DOHH2 (cell line): ENCODE results near the gene ZDHHC16.
"Not testable (repeated sequence)": the region's sequence is repeated elsewhere in the genome, so short reads cannot be mapped to it uniquely, and the experiment has no call there.

Source experiments
- H3F3A ChIP-seq: fragments of 200-600 bp; sonication (generic), shearing (Covaris generic); 2 replicates; pipeline ENCODE4 v1.6.0; 2016; ENCODE audit warnings: antibody characterized with exemption, mild to moderate bottlenecking; ENCODE audit not compliant: control insufficient read depth, insufficient read depth
- H3K27ac ChIP-seq: fragments of 200-600 bp; sonication (generic); 2 replicates; pipeline ENCODE4 v1.5.1; 2014; ENCODE audit warnings: low read depth, mild to moderate bottlenecking, low read length, moderate library complexity
- H3K27me3 ChIP-seq: fragments of 200-600 bp; sonication (generic); 2 replicates; pipeline ENCODE4 v1.6.1; 2014; ENCODE audit warnings: mild to moderate bottlenecking, low read length, mixed read lengths; ENCODE audit not compliant: control insufficient read depth
- H3K36me3 ChIP-seq: fragments of 200-600 bp; sonication (generic); 2 replicates; pipeline ENCODE4 v1.6.1; 2014; ENCODE audit warnings: mild to moderate bottlenecking, low read length, moderate library complexity, mixed read lengths; ENCODE audit not compliant: control insufficient read depth
- H3K4me1 ChIP-seq: fragments of 200-600 bp; sonication (generic); 2 replicates; pipeline ENCODE4 v1.6.1; 2014; ENCODE audit warnings: mild to moderate bottlenecking, low read length, mixed read lengths; ENCODE audit not compliant: control insufficient read depth
- H3K4me2 ChIP-seq: fragments of 200-600 bp; sonication (generic); 2 replicates; pipeline ENCODE4 v1.6.0; 2014; ENCODE audit warnings: mild to moderate bottlenecking, low read length, moderate library complexity
- H3K4me3 ChIP-seq: fragments of 200-600 bp; sonication (generic); 2 replicates; pipeline ENCODE4 v1.5.1; 2014; ENCODE audit warnings: mild to moderate bottlenecking, low read length, mixed read lengths
- H3K79me2 ChIP-seq: fragments of 200-600 bp; sonication (generic); 2 replicates; pipeline ENCODE4 v1.6.1; 2014; ENCODE audit warnings: mild to moderate bottlenecking, low read length, mixed read lengths; ENCODE audit not compliant: control insufficient read depth
- H3K9me2 ChIP-seq: fragments of 200-600 bp; sonication (generic); replicated peaks from 2 replicates; pipeline ENCODE4 v1.6.1; 2014; ENCODE audit warnings: mild to moderate bottlenecking, low read length, mixed read lengths; ENCODE audit not compliant: control insufficient read depth
- H3K9me3 ChIP-seq: fragments of 200-600 bp; sonication (generic); 2 replicates; pipeline ENCODE4 v1.6.1; 2014; ENCODE audit warnings: antibody characterized with exemption, low read length, mixed read lengths; ENCODE audit not compliant: control insufficient read depth, insufficient read depth
- H4K20me1 ChIP-seq: fragments of 200-600 bp; sonication (generic); 2 replicates; pipeline ENCODE4 v1.6.0; 2014; ENCODE audit warnings: low read depth, mild to moderate bottlenecking, antibody characterized with exemption, low read length, moderate library complexity; ENCODE audit not compliant: control insufficient read depth, insufficient read depth
- EZH2phosphoT487 ChIP-seq: fragments of 200-600 bp; sonication (generic); IDR thresholded peaks from 2 replicates; pipeline ENCODE4 v1.6.1; 2017; ENCODE audit warnings: borderline replicate concordance, mild to moderate bottlenecking, antibody characterized with exemption, low read length, moderate library complexity, mixed read lengths
- TF ChIP-seq, protein P1 (sequence below): fragments of 200-600 bp; sonication (generic); IDR thresholded peaks from one replicate; pipeline ENCODE4 v1.5.1; 2014; ENCODE audit warnings: antibody characterized with exemption, mild to moderate bottlenecking, low read depth, low read length; ENCODE audit not compliant: poor library complexity, severe bottlenecking

Gene ZDHHC16

DNA sequence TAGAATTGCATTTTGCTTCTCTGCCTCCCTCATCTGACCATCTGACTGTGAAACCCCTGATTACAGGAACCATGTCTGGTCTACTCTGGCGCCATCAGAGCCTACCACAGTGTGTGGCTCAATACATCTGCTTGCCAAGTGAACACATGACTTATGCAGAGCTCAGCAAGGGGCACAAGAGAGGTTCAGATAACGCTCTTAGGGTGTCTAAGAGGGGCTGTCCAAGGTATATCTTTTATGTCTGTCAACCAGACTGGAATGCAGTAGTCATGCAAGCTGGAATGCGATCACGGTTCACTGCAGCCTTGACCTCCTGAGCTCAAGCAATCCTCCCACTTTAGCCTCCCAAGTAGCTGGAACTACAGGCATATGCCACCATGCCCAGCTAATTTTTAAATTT is 34.6 kb upstream of the ZDHHC16 start:
- Histone ChIP-seq H3K79me2 (no peaks in the 10 kb centered on the region), H3K9me2 (no peaks in the 10 kb centered on the region), H3K4me3 (no peak overlapping the region), H3K27me3 (no peaks in the 10 kb centered on the region), H4K20me1 (no peaks in the 10 kb centered on the region), H3K4me2 (no peak overlapping the region), H3K4me1 (peaks cover 23% of the 10 kb centered on the region), H3K36me3 (no peaks in the 10 kb centered on the region), H3K9me3 (no peaks in the 10 kb centered on the region), H3K27ac (no peak overlapping the region), H3F3A (no peaks in the 10 kb centered on the region)
- TF ChIP-seq EZH2phosphoT487: no peak
- TF ChIP-seq, protein P1, sequence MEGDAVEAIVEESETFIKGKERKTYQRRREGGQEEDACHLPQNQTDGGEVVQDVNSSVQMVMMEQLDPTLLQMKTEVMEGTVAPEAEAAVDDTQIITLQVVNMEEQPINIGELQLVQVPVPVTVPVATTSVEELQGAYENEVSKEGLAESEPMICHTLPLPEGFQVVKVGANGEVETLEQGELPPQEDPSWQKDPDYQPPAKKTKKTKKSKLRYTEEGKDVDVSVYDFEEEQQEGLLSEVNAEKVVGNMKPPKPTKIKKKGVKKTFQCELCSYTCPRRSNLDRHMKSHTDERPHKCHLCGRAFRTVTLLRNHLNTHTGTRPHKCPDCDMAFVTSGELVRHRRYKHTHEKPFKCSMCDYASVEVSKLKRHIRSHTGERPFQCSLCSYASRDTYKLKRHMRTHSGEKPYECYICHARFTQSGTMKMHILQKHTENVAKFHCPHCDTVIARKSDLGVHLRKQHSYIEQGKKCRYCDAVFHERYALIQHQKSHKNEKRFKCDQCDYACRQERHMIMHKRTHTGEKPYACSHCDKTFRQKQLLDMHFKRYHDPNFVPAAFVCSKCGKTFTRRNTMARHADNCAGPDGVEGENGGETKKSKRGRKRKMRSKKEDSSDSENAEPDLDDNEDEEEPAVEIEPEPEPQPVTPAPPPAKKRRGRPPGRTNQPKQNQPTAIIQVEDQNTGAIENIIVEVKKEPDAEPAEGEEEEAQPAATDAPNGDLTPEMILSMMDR: no peak

DNA sequence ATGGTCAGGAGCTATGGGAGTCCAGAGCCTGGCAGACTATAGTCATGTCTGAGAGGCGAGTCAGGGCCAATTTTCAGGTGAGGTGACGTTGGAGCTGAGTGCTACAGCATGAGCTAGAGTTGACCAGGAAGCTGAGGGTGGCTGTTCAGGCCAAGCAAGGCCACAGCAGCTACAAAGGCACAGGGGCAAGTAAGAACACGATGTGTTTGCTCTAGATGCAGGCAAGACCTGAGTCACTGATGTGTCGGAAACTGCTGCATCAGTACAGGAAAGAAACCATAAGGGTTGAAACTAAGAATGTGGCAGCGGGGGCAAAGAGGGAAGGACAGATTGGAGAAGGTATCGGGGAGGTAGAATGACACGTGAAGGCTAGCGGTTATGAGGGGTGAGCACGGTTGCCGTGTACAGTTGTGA is 33.1 kb upstream of the ZDHHC16 start:
- Histone ChIP-seq H3K9me2 (no peaks in the 10 kb centered on the region), H4K20me1 (no peaks in the 10 kb centered on the region), H3K4me3 (no peak overlapping the region), H3F3A (no peaks in the 10 kb centered on the region), H3K79me2 (no peaks in the 10 kb centered on the region), H3K4me1 (peaks cover 19% of the 10 kb centered on the region), H3K9me3 (no peaks in the 10 kb centered on the region), H3K27me3 (no peaks in the 10 kb centered on the region), H3K27ac (no peak overlapping the region), H3K36me3 (no peaks in the 10 kb centered on the region), H3K4me2 (no peak overlapping the region)
- TF ChIP-seq, protein P1: no peak
- TF ChIP-seq EZH2phosphoT487: no peak

DNA sequence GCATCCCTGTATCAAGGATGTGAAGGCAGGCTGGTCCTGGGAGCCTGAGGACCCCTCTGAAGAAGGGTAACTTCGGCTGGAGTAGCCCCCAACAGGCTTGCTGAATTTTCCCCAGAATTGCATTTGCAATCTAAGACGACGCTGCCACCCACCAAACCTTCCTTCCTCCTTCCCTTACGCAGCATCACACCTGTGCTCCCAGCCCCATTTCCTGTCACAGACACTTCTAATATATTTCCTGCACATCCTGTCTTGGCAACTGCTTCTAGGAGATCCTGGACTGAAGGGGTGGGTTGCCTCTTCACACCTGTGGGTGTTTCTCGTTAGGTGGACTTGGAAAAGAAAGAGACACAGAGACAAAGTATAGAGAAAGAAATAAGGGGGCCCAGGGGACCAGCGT is 29.4 kb upstream of the ZDHHC16 start:
- Histone ChIP-seq H3K4me3 (peak overlapping the region; percentile 20), H3K79me2 (no peaks in the 10 kb centered on the region), H3K9me2 (no peaks in the 10 kb centered on the region), H3K27ac (no peak overlapping the region), H3K36me3 (no peaks in the 10 kb centered on the region), H3K4me1 (peaks cover 38% of the 10 kb centered on the region), H3F3A (peaks cover 6% of the 10 kb centered on the region), H3K4me2 (peak overlapping the region; percentile 54), H3K9me3 (no peaks in the 10 kb centered on the region), H3K27me3 (no peaks in the 10 kb centered on the region), H4K20me1 (no peaks in the 10 kb centered on the region)
- no peak for TF ChIP-seq EZH2phosphoT487
- TF ChIP-seq, protein P1: no peak

DNA sequence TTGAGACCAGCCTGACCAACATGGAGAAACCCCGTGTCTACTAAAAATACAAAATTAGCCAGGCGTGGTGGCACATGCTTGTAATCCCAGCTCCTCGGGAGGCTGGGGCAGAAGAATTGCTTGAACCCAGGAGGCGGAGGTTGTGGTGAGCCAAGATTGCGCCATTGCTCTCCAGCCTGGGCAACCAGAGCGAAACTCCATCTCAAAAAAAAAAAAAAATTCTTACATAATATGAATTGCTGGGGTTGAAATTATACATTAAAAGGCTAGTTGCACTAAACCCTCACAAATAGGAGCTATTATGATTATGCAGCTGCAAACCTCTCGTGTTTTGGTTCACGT is 22.2 kb upstream of the ZDHHC16 start:
- not testable (repeated sequence) for H3K4me3 ChIP-seq, H3K4me2 ChIP-seq, H3K27me3 ChIP-seq, H3K27ac ChIP-seq, H3K9me3 ChIP-seq, H3K9me2 ChIP-seq
- Histone ChIP-seq H3K36me3 (peaks cover 26% of the 10 kb centered on the region), H4K20me1 (peaks cover 16% of the 10 kb centered on the region), H3F3A (peaks cover 25% of the 10 kb centered on the region), H3K4me1 (peaks cover 41% of the 10 kb centered on the region), H3K79me2 (peaks cover 34% of the 10 kb centered on the region)
